Right lobe of liver (tissue), 6 donors: ENCODE results near the gene FOXRED2. TPM values are rescaled to one million over a fixed set of nuclear protein-coding genes. Genes with fewer than 3 reads are reported as not detected.
A peak's percentile ranks its signal among the peaks of the same experiment; 100 is the strongest.

Source experiments
- ATAC-seq, 4 donors: fragments of 200-7000 bp; cut with Tn5 transposase; one replicate each; pipeline ENCODE4 v1.9.1; 2020; ENCODE audit warnings: mild to moderate bottlenecking in 4 of 4, moderate library complexity in 4 of 4
- DNase-seq, 3 donors: peaks; one replicate each; pipeline ENCODE4 v3.0.0-alpha.2; 2020
- H3K27ac ChIP-seq, 3 donors: fragments of 200-600 bp; one replicate each; pipeline ENCODE4 v1.8.0; 2022
- H3K27me3 ChIP-seq, 2 donors: fragments of 200-600 bp; one replicate each; pipeline ENCODE4 v1.8.0; 2022
- H3K36me3 ChIP-seq, 4 donors: fragments of 200-600 bp; sonication (generic) in 1 of 4; one replicate each; pipeline versions ENCODE4 v1.5.1 to v1.8.0; 2017 to 2022; ENCODE audit warnings: control low read depth in 1 of 4
- H3K4me1 ChIP-seq, 4 donors: fragments of 200-600 bp; sonication (generic) in 1 of 4; one replicate each; pipeline versions ENCODE4 v1.5.1 to v1.8.0; 2017 to 2022; ENCODE audit warnings: control low read depth in 1 of 4
- H3K4me3 ChIP-seq, 3 donors: fragments of 200-600 bp; one replicate each; pipeline ENCODE4 v1.8.0; 2022
- H3K9me3 ChIP-seq, 4 donors: fragments of 200-600 bp; sonication (generic) in 1 of 4; one replicate each; pipeline versions ENCODE4 v1.5.1 to v1.8.0; 2017 to 2022; ENCODE audit warnings: control low read depth in 1 of 4
- CTCF ChIP-seq, 4 donors: fragments of 200-600 bp in 3 of 4; fragments of 450-650 bp in 1 of 4; IDR thresholded peaks; one replicate each; pipeline versions ENCODE4 v1.5.1 to v1.8.0; 2016 to 2022; ENCODE audit warnings: antibody characterized with exemption in 4 of 4, mild to moderate bottlenecking in 2 of 4
- POLR2A ChIP-seq: fragments of 450-650 bp; IDR thresholded peaks from one replicate; pipeline ENCODE4 v1.6.1; 2017; ENCODE audit warnings: antibody characterized with exemption, mild to moderate bottlenecking
- WGBS: methylation state at CpG from one replicate; pipeline ENCODE4 v1.1.6; 2018; ENCODE audit warnings: low coverage, low lambda C conversion rate; ENCODE audit not compliant: insufficient coverage; ENCODE audit errors: missing lambda C conversion rate; 5-methylcytosine and 5-hydroxymethylcytosine counted together
- intact Hi-C, 2 donors: fragments of 100-400 bp; cut with DNase I; formaldehyde crosslinking; loops; one replicate each; pipeline versions ENCODE4 v1.11.2 to v1.14.1; 2022
- total RNA-seq, 6 experiments: library from RNA; depleted of rRNA in 2 of 6; stranded (reverse); fragments of >200 nt in 2 of 6; fragmentation: NEBNext Ultra II Directional in 3 of 6; extraction: Animal tissue kit (Norgen Biotek cat#: 25700) in 3 of 6; gene quantifications; one replicate each; pipeline versions ENCODE4 v1.1.0 to v1.2.4, GENCODE V29; 2016 to 2023
- donor health status: DM: no; HTN: yes; CAD: no.
- donor health status: DM: no; HTN: no; CAD: no.
- donor health status: DM: no; HTN: no; CAD: no.
- donor health status: DM: no; HTN: yes; CAD: no.
- donor health status: DM: no; HTN: yes; CAD: no.

The FOXRED2 gene
- total RNA-seq, 6 experiments from 2014 or later: 9.6 to 14.0 (median 11.8) TPM

GRCh38 chr22:36544107-36544620 is 37.3 kb upstream of the FOXRED2 start:
- ATAC-seq (no peak), DNase-seq (peak in 1 of 3 donors; percentile 15)
- 72% methylated on average over 6 of the region's 11 CpGs for WGBS
- H3K36me3 ChIP-seq: no peaks in the 10 kb centered on the region
- no peaks in the 10 kb centered on the region for H3K27me3 ChIP-seq
- intact Hi-C loops: loop anchor here in 1 of 2 donors (10.0 kb wide), 1 partner anchor 311 kb away; no protein-coding TSS in a partner anchor
- H3K27ac ChIP-seq: no peak overlapping the region
- no peaks in the 10 kb centered on the region for H3K4me1 ChIP-seq
- TF ChIP-seq CTCF (IDR thresholded peaks at IDR 0.05) (no peak), POLR2A (no peak)
- no peak overlapping the region for H3K4me3 ChIP-seq
- H3K9me3 ChIP-seq: no peaks in the 10 kb centered on the region

- 41% methylated on average over 9 of the region's 9 CpGs for WGBS
- Histone ChIP-seq H3K4me1 (no peaks in the 10 kb centered on the region), H3K27ac (no peak overlapping the region), H3K9me3 (no peaks in the 10 kb centered on the region), H3K36me3 (no peaks in the 10 kb centered on the region), H3K27me3 (no peaks in the 10 kb centered on the region), H3K4me3 (no peak overlapping the region)
- DNase-seq (peak in 2 of 3 donors; percentile 22 to 35), ATAC-seq (peak in 1 of 4 donors; percentile 67)
- intact Hi-C loops: loop anchor here in 1 of 2 donors (10.0 kb wide), 1 partner anchor 313 kb away; no protein-coding TSS in a partner anchor
- TF ChIP-seq POLR2A (no peak), CTCF (IDR thresholded peaks at IDR 0.05) (no peak)
These were observed 35.1 kb upstream of the FOXRED2 start for GRCh38 chr22:36541831-36542411.

GRCh38 chr22:36540867-36541642 is 34.2 kb upstream of the FOXRED2 start:
- no peak for TF ChIP-seq POLR2A
- TF ChIP-seq CTCF (IDR thresholded peaks at IDR 0.05): no peak
- Histone ChIP-seq H3K27ac (no peak overlapping the region), H3K4me1 (no peaks in the 10 kb centered on the region), H3K4me3 (no peak overlapping the region), H3K9me3 (no peaks in the 10 kb centered on the region), H3K27me3 (no peaks in the 10 kb centered on the region), H3K36me3 (no peaks in the 10 kb centered on the region)
- intact Hi-C loops: loop anchor here in 1 of 2 donors (10.0 kb wide), 1 partner anchor 314 kb away; no protein-coding TSS in a partner anchor
- no peak for ATAC-seq
- DNase-seq: peak in 1 of 3 donors; percentile 11
- 59% methylated on average over 12 of the region's 12 CpGs for WGBS

- peak in 1 of 3 donors; percentile 15 for DNase-seq
- Histone ChIP-seq H3K27me3 (no peaks in the 10 kb centered on the region), H3K9me3 (no peaks in the 10 kb centered on the region), H3K27ac (no peak overlapping the region), H3K4me1 (no peaks in the 10 kb centered on the region), H3K4me3 (no peak overlapping the region), H3K36me3 (no peaks in the 10 kb centered on the region)
- intact Hi-C loops: no loop called here
- no peak for TF ChIP-seq POLR2A
- TF ChIP-seq CTCF (IDR thresholded peaks at IDR 0.05): no peak
- 41% methylated on average over 7 of the region's 7 CpGs for WGBS
- ATAC-seq: no peak
These were observed 31.7 kb upstream of the FOXRED2 start for GRCh38 chr22:36538529-36538928.
